ENCODE results near the gene LYL1. TPM values are rescaled to one million over a fixed set of nuclear protein-coding genes. Genes with fewer than 3 reads are reported as not detected.

LYL1 gene
- total RNA-seq, 1 donor = 2.6 TPM

- no peak for TF ChIP-seq CTCF (IDR thresholded peaks at IDR 0.05; ENCODE audit: insufficient read depth, low read depth, low read length)
- DNase-seq (ENCODE audit: low read depth) = no peak
These were observed 25.3 kb upstream of the LYL1 start for GRCh38 chr19:13127811-13128575.

GRCh38 chr19:13127051-13127450 is 24.4 kb upstream of the LYL1 start:
- DNase-seq (ENCODE audit: low read depth) = no peak

More at GRCh38 chr19:13127811-13128575, 25.3 kb upstream of the LYL1 start:
- no peak overlapping the region for H3K4me3 ChIP-seq (ENCODE audit: low read depth, low read length)

GRCh38 chr19:13122980-13123957 is 20.6 kb upstream of the LYL1 start:
- DNase-seq (ENCODE audit: low read depth) = no peak
- H3K4me3 ChIP-seq (ENCODE audit: low read depth, low read length) = no peak overlapping the region
- no peak for TF ChIP-seq CTCF (IDR thresholded peaks at IDR 0.05; ENCODE audit: insufficient read depth, low read depth, low read length)

More at GRCh38 chr19:13127051-13127450, 24.4 kb upstream of the LYL1 start:
- TF ChIP-seq CTCF (IDR thresholded peaks at IDR 0.05; ENCODE audit: insufficient read depth, low read depth, low read length) = no peak
- H3K4me3 ChIP-seq (ENCODE audit: low read depth, low read length) = no peak overlapping the region

- DNase-seq (ENCODE audit: low read depth) = peak; percentile 42
- H3K4me3 ChIP-seq (ENCODE audit: low read depth, low read length) = no peak overlapping the region
- no peak for TF ChIP-seq CTCF (IDR thresholded peaks at IDR 0.05; ENCODE audit: insufficient read depth, low read depth, low read length)
These were observed 19.7 kb upstream of the LYL1 start for GRCh38 chr19:13122275-13122878.

GRCh38 chr19:13121551-13122274 is 19.1 kb upstream of the LYL1 start:
- TF ChIP-seq CTCF (IDR thresholded peaks at IDR 0.05; ENCODE audit: insufficient read depth, low read depth, low read length) = no peak
- H3K4me3 ChIP-seq (ENCODE audit: low read depth, low read length) = no peak overlapping the region
- no peak for DNase-seq (ENCODE audit: low read depth)

- peak overlapping the region; percentile 13 for H3K4me3 ChIP-seq (ENCODE audit: low read depth, low read length)
- DNase-seq (ENCODE audit: low read depth) = peak; percentile 84
- no peak for TF ChIP-seq CTCF (IDR thresholded peaks at IDR 0.05; ENCODE audit: insufficient read depth, low read depth, low read length)
These were observed 18.2 kb upstream of the LYL1 start for GRCh38 chr19:13120817-13121216.
